Measurements from ENCODE around the gene DCPS.

DNA sequence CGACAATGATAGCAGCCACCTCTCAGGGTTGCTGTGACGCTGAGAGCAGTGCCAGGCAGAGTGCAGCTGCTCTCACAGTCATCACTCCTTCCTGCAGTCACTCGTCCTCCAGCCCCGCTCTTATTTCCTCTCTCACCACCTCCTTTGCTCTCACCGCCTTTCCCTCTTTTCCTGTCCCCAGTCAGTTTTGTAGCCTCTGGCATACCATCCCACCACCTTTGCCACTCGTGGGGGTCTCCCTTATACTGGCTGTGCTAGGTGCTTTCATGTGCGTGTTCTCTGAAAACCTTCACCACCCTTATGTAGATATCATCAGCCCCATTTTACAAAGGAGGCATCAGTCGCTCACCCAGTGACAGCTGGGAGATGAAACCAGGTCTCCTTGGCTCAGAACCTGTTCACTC lies 32.3 kb downstream of the DCPS start:
- TF ChIP-seq, protein P1, sequence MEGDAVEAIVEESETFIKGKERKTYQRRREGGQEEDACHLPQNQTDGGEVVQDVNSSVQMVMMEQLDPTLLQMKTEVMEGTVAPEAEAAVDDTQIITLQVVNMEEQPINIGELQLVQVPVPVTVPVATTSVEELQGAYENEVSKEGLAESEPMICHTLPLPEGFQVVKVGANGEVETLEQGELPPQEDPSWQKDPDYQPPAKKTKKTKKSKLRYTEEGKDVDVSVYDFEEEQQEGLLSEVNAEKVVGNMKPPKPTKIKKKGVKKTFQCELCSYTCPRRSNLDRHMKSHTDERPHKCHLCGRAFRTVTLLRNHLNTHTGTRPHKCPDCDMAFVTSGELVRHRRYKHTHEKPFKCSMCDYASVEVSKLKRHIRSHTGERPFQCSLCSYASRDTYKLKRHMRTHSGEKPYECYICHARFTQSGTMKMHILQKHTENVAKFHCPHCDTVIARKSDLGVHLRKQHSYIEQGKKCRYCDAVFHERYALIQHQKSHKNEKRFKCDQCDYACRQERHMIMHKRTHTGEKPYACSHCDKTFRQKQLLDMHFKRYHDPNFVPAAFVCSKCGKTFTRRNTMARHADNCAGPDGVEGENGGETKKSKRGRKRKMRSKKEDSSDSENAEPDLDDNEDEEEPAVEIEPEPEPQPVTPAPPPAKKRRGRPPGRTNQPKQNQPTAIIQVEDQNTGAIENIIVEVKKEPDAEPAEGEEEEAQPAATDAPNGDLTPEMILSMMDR (IDR thresholded peaks at IDR 0.05; ENCODE audit: insufficient read depth, low read depth, low read length) = no peak
- no peak for TF ChIP-seq EZH2 (IDR thresholded peaks at IDR 0.05; ENCODE audit: insufficient read depth, low read length)

Data from astrocyte (in vitro differentiated cells and primary cell).